Skeletal muscle tissue (tissue), 4 donors: ENCODE measurements around the gene TRIM74. TPM values are rescaled to one million over a fixed set of nuclear protein-coding genes. Genes with fewer than 3 reads are reported as not detected.
"Not testable (repeated sequence)": the region's sequence is repeated elsewhere in the genome, so short reads cannot be mapped to it uniquely, and the experiment has no call there.

Experiments
- H3K27ac ChIP-seq: one replicate; pipeline ENCODE4 v1.7.0; 2013; ENCODE audit warnings: mild to moderate bottlenecking, low read depth, low read length, inconsistent platforms
- H3K27me3 ChIP-seq, 3 donors: one replicate each; pipeline ENCODE4 v1.7.0; 2013; ENCODE audit warnings: low read length in 3 of 3; ENCODE audit not compliant: control insufficient read depth in 3 of 3, insufficient read depth in 3 of 3
- H3K36me3 ChIP-seq, 3 donors: one replicate each; pipeline ENCODE4 v1.7.0; 2013; ENCODE audit warnings: low read length in 3 of 3; ENCODE audit not compliant: control insufficient read depth in 3 of 3, insufficient read depth in 3 of 3
- H3K4me1 ChIP-seq, 3 donors: one replicate each; pipeline ENCODE4 v1.7.0; 2013; ENCODE audit warnings: low read length in 3 of 3, mild to moderate bottlenecking in 3 of 3; ENCODE audit not compliant: control insufficient read depth in 3 of 3, insufficient read depth in 3 of 3
- H3K4me3 ChIP-seq, 3 donors: one replicate each; pipeline ENCODE4 v1.7.0; 2013; ENCODE audit warnings: low read length in 3 of 3
- H3K9ac ChIP-seq, 3 donors: one replicate each; pipeline ENCODE4 v1.7.0; 2013; ENCODE audit warnings: low read length in 3 of 3, mild to moderate bottlenecking in 3 of 3, moderate library complexity in 2 of 3, low read depth in 1 of 3
- H3K9me3 ChIP-seq, 3 donors: one replicate each; pipeline ENCODE4 v1.7.0; 2013; ENCODE audit warnings: low read length in 3 of 3; ENCODE audit not compliant: control insufficient read depth in 3 of 3
- total RNA-seq: library from RNA; depleted of rRNA; stranded (reverse); fragments of >200 nt; gene quantifications from one replicate; pipeline ENCODE4 v1.2.3, GENCODE V29; 2014
- donor health status: Osteomylitis.

The TRIM74 gene
- total RNA-seq, 1 donor from 2014 or later = not detected

DNA sequence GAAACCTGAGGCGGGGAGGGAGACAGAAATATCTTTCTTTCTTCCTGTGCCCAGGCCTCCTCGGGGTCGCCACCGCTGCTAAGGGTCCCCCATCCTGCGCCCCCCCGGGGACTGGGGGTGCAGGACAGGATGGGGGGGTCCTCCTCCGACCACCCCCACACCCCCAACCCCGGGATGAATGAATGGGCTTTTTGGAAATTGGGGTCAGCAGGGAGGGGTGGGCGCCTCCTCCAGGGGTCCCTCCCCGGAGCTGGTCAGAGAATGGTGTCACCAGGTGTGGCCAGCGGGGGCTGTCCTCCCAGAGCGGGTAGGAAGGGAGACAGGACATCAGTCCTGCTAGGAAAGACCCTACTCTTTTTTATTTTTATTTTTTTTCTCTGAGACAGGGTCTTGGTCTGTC is 7.2 kb upstream of the TRIM74 start:
- not testable (repeated sequence) for H3K9me3 ChIP-seq, H3K9ac ChIP-seq, H3K4me3 ChIP-seq, H3K27ac ChIP-seq, H3K4me1 ChIP-seq, H3K36me3 ChIP-seq, H3K27me3 ChIP-seq

DNA sequence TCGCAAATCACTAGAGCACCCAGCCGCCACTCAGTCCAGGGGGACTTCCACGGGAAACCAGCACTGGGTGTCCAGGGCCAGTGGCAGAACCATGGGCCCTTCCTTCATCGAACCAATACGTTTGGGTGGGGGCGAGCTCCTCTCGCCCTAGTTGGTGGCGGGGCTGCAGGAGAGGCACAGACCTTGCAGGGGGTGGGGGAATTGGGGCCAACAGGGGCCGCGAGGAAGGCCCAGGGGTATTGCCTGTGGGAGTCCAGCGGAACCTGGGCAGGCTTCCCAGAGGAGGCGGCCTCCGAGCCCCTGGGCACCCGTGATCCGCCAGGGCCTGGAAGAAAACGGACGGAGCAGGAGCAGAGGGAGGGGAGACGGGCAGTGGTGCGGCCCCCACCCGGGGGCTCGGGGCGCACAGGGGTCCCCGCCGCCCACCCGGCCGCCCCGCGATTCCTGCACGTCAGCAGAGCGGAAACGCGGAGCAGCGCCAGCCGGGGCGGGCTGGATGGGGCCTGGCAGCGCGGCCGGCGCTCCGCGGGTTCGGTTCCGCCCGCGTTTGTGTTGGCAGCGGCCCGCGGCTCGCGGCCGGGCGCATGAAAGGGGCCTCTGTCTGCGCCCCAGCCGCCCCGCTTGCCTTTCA is 6.5 kb upstream of the TRIM74 start:
- H3K36me3 ChIP-seq, H3K27ac ChIP-seq, H3K4me1 ChIP-seq, H3K27me3 ChIP-seq, H3K9ac ChIP-seq, H3K4me3 ChIP-seq, H3K9me3 ChIP-seq: not testable (repeated sequence)

DNA sequence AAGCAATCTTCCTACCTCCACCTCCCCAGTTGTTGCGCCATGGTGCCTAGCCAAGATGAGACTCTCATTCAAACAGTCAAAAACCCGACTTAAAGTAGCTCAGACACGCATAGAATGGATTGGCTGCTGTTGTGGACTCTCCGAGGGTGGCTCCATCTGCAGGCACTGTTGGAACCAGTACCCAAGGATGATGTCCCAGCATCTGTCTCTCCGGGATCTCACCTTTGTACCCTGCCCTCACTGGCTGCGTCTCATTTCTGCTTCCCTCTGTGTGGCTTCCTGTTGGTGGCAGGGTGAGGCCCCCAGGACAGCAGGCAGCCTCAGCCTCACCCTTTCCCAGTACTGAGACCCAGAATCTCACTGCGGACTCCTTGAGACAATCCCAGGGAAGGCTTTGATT is 5.5 kb upstream of the TRIM74 start:
- not testable (repeated sequence) for H3K4me1 ChIP-seq, H3K4me3 ChIP-seq, H3K36me3 ChIP-seq, H3K9me3 ChIP-seq, H3K27me3 ChIP-seq, H3K9ac ChIP-seq, H3K27ac ChIP-seq

DNA sequence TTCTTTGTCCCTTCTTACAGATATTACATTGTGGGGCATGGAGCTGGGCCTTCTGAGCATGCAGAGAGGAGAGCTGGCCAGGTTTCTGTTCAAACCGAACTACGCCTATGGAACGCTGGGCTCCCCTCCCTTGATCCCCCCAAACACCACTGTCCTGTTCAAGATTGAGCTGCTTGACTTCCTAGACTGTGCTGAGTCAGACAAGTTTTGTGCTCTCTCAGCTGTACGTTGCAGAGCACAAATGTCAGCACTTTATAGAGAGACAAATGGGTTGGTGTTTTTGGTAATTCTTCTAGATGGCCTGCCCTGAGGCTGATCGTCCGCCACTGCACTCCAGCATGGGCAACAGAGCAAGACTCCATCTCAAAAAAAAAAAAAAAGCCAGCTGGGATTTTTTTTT is 2.2 kb upstream of the TRIM74 start:
- H3K9me3 ChIP-seq, H3K9ac ChIP-seq: not testable (repeated sequence)

DNA sequence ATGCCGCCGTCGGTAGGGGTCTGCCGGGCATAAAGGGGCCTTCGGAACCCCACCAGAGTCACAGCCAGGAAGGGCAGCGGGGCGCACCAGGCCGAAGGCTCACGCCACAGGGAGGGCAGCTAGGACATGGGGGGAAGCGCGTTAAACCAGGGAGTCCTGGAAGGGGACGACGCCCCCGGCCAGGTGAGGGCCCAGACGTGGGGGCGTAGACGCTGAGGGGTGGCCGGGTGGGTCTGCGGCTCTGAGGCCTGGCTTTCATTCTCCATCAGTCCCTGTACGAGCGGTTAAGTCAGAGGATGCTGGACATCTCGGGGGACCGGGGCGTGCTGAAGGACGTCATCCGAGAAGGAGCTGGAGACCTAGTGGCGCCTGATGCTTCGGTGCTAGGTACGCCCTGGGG is 422 bp upstream of the TRIM74 start:
- not testable (repeated sequence) for H3K4me1 ChIP-seq, H3K36me3 ChIP-seq, H3K4me3 ChIP-seq, H3K27ac ChIP-seq, H3K9me3 ChIP-seq, H3K27me3 ChIP-seq, H3K9ac ChIP-seq

More for the DNA sequence above, 2.2 kb upstream of the TRIM74 start:
- not testable (repeated sequence) for H3K27ac ChIP-seq, H3K4me3 ChIP-seq, H3K4me1 ChIP-seq, H3K27me3 ChIP-seq, H3K36me3 ChIP-seq

- H3K4me3 ChIP-seq, H3K4me1 ChIP-seq, H3K27ac ChIP-seq, H3K27me3 ChIP-seq, H3K9me3 ChIP-seq, H3K9ac ChIP-seq, H3K36me3 ChIP-seq: not testable (repeated sequence)
Observed at GRCh38 chr7:72966892-72967291, 2.4 kb downstream of the TRIM74 start.

DNA sequence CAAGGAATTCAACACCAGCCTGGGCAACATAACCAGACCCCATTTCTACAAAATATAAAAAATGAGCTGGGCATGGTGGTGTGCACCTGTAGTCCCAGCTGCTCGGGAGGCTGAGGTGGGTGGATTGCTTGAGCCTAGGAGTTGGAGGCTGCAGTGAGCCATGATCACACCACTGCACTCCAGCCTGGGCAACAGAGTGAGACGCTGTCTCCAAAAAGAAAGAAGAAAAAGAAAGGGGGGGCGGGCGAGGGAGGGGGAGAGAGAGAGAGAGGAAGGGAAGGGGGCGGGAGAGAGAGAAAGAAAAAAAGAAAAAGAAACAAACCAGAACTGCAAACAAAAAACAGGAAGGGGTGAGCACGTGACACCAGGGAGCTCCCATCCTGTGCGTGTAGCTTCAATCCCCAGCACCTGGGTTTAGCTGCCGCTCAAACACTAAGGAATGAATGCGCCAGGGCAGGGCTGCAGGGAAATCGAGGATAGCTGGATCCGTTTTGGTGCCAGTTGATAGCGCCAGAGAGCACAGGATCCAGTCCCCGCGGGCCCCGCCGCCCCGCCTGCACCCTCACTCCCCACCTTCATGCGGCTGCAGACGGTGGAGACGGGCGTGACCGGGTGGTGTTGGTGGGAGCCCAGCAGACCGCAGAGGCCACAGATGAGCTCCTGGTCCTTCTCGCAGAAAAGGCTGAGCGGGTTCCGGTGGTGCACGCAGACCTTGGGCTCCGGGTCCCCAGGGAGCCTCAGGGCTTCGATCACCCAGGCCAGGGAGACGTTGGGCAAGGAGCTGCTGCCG is 3.9 kb downstream of the TRIM74 start:
- not testable (repeated sequence) for H3K36me3 ChIP-seq, H3K4me1 ChIP-seq, H3K9me3 ChIP-seq, H3K9ac ChIP-seq, H3K27ac ChIP-seq, H3K4me3 ChIP-seq, H3K27me3 ChIP-seq

GRCh38 chr7:72963056-72963455 is 6.2 kb downstream of the TRIM74 start:
- H3K9ac ChIP-seq, H3K36me3 ChIP-seq, H3K4me3 ChIP-seq, H3K4me1 ChIP-seq, H3K27me3 ChIP-seq, H3K27ac ChIP-seq, H3K9me3 ChIP-seq: not testable (repeated sequence)

DNA sequence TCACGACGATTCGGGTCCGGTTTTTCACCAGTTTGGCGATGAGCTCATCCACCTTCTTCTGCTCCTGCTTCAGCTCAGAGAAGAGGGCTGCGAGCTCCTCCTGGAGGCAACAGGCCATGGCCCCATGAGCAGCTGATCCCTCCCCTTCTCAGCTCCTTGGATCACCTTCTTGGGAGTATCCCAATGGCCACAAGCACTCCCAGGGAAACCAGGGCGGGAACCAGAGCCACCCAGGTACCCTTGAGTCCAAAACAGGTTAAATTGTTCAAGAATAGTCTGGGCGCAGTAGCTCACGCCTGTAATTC is 8.0 kb downstream of the TRIM74 start:
- H3K27ac ChIP-seq, H3K9ac ChIP-seq, H3K27me3 ChIP-seq: not testable (repeated sequence)

GRCh38 chr7:72960626-72961345 is 8.5 kb downstream of the TRIM74 start:
- not testable (repeated sequence) for H3K4me1 ChIP-seq, H3K27me3 ChIP-seq, H3K9ac ChIP-seq, H3K4me3 ChIP-seq, H3K9me3 ChIP-seq, H3K27ac ChIP-seq, H3K36me3 ChIP-seq

More for the DNA sequence above, 8.0 kb downstream of the TRIM74 start:
- not testable (repeated sequence) for H3K4me3 ChIP-seq, H3K4me1 ChIP-seq, H3K36me3 ChIP-seq, H3K9me3 ChIP-seq
